HG03520 (cell line): Measurements from ENCODE around the gene ZNF37A.
"Not testable (repeated sequence)": the region's sequence is repeated elsewhere in the genome, so short reads cannot be mapped to it uniquely, and the experiment has no call there.

Source experiments
- ATAC-seq: cut with Tn5 transposase; IDR thresholded peaks from one replicate; pipeline ENCODE4 v1.9.1; 2021; ENCODE audit warnings: mild to moderate bottlenecking, moderate library complexity; ENCODE audit not compliant: unreplicated experiment

ZNF37A gene

GRCh38 chr10:38147686-38148085 is 53.5 kb downstream of the ZNF37A start:
- ATAC-seq: no peak

GRCh38 chr10:38150891-38151463 is 56.8 kb downstream of the ZNF37A start:
- ATAC-seq: not testable (repeated sequence)

DNA sequence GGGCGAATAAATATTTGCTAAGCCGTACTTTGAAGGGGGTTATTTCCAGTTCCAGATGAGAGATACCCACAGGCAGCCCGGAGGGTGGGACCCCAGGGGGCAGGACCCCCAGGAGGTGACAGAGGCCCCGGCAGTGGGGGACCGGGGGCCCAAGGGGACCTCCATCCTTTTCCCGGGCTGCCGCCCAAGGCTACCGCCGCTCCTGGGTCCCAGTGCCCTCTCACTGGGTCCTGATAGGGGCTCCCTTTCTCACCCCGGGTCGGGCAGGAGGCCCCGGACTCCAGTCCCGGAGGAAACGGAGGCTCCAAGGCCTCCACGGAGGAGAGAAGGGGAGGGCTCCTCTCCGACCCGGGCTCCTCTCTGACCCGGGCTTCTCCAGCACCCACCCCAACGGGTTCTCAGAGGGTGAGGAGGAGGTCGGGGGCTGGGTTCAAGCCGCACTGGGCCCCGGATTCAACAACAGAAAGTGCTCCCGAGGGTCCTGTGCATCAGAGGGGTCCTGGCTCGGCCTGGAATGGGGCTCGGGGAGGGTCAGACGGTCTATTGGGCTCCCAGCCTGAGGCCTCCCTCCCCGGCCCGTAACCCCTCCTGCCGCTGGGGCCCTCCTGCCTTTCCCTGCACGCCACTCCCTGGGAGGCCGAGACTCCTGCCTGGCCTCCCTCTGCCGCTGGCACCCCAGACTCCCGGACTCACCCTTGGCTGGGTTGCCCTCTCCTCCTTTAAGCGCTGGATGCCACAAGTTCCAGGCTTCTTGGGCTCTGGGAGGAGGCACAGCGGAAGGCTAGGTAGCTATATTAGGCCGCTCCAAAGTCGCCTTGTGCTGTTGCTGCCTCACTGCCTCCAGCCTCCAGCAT is 62.5 kb downstream of the ZNF37A start:
- ATAC-seq: no peak

DNA sequence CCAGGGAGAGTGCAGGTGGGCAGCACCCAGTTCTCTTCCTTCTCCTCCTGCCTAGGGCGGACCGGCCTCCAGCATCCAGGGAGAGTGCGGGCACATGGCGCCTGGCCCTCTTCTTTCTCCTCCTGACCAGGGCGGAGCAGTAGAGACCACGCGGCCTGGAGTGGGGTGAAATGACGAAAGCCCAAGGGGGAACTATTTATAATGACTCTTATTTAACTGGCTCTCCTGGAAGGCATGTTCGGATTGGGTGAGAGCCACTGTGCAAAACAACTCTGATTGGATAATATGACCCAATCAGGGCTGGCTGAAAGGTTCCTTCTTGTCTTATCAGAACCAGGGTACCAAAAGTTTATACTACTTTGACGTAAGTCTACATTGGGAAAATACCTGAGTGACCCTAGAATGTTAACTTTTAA is 63.1 kb downstream of the ZNF37A start:
- no peak for ATAC-seq

- no peak for ATAC-seq
Observed at GRCh38 chr10:38159004-38159403, 64.9 kb downstream of the ZNF37A start.

GRCh38 chr10:38163617-38164016 is 69.5 kb downstream of the ZNF37A start:
- ATAC-seq: no peak

- no peak for ATAC-seq
Observed at GRCh38 chr10:38174336-38174735, 80.2 kb downstream of the ZNF37A start.

DNA sequence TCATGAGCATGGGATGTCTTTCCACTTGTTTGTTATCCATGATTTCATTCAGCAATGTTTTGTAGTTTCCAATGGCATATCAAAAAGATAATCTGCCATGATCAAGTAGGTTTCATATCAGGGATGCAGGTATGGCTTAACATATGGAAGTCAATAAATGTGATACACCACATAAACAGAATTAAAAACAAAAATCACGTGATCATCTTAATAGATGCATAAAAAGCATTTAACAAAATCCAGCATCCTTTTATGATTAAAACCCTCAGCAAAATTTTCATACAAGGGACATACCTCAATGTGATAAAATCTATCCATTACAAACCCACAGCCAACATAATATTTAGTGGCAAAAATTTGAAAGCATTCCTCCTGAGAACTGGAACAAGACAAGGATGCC is 90.3 kb downstream of the ZNF37A start:
- no peak for ATAC-seq
